ENCODE data around the gene HINT1. TPM values are rescaled to one million over a fixed set of nuclear protein-coding genes. Genes with fewer than 3 reads are reported as not detected.

Gene HINT1
- total RNA-seq, result 344 and 399 TPM in 2 replicates

DNA sequence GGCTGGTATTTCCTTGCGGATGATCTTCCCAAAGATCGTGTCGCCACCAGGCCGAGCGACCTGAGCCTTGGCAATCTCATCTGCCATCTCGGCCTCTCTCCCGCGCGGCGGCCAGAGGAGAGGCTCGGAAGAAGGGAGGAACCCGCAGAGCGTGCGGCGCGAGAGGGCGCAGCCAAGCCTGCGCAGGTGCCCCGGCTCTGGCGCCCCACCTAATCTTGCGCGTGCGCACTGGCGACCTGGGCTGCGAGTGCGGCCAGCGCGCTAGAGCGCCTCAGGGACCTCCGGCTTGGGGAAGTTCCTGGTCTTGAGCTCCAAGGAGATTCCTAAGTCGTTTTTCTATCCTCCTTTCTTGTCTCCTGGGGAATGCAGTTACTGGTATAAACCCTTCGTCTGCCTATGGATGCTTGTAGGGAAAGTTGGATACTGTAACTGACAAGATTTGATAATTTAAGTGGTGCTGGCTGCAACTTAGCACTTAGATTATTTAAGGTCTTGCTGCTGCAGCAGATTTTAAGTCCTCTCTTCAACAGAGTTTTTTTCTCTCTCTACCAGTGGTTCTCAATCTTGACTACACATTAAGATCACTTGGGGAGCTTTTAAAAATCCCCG lies at the start of gene HINT1:
HINT1 (minus strand) TSS at position 138 of the 609 bp plus-strand sequence; CDS start at position 87, 51 bp downstream.
- H3K4me3 ChIP-seq (ENCODE audit: low read depth, low read length), result peak within 1 kb of the TSS; percentile 96
- peak; percentile 55 for TF ChIP-seq CTCF (IDR thresholded peaks at IDR 0.05; ENCODE audit: insufficient read depth, low read length, severe bottlenecking)
- DNase-seq (ENCODE audit: low read depth), result peak; percentile 83
- H3K27me3 ChIP-seq (ENCODE audit: control insufficient read depth, insufficient read depth, low read length), result no peaks in the 10 kb centered on the region
- no peak for FAIRE-seq
- H3K36me3 ChIP-seq (ENCODE audit: control insufficient read depth, insufficient read depth, low read length), result peaks cover 3% of the 10 kb centered on the region

DNA sequence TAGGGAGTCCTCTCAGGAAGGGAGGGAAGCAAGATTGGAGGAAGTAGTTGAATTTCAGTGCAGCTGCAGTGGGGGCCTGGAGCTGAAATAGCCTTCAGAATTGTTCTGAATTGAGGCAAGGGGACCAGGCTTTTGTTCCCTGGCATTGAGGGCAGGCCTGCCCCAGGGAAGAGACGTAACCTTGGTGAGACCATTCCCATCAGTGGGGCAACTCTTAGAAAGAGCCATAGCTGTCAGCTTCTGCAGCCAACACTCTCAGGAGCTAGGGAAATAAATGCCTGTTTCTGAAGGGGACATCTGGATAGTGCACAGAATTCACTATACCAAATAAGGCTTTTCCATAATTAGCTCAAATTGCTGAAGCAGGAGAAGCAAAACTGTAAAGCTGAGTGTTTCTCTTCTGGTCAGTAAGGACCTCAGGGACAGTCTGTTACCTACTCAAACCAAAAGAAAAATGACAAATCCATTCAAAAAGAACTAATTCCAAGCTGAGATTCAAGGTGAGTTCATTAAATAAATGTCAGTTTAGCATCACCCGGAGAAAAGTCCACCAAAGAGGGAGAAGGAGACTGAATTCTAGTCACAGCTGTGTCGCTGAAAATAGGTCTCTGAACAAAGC lies 49.7 kb upstream of the HINT1 start:
- DNase-seq (ENCODE audit: low read depth) (no peak), FAIRE-seq (no peak)
- Histone ChIP-seq H3K4me3 (ENCODE audit: low read depth, low read length) (no peak overlapping the region), H3K27me3 (ENCODE audit: control insufficient read depth, insufficient read depth, low read length) (no peaks in the 10 kb centered on the region), H3K36me3 (ENCODE audit: control insufficient read depth, insufficient read depth, low read length) (no peaks in the 10 kb centered on the region)
- no peak for TF ChIP-seq CTCF (IDR thresholded peaks at IDR 0.05; ENCODE audit: insufficient read depth, low read length, severe bottlenecking)

GRCh38 chr5:131212471-131213021 lies 47.5 kb upstream of the HINT1 start:
- no peak for TF ChIP-seq CTCF (IDR thresholded peaks at IDR 0.05; ENCODE audit: insufficient read depth, low read length, severe bottlenecking)
- Histone ChIP-seq H3K4me3 (ENCODE audit: low read depth, low read length) (no peak overlapping the region), H3K36me3 (ENCODE audit: control insufficient read depth, insufficient read depth, low read length) (no peaks in the 10 kb centered on the region), H3K27me3 (ENCODE audit: control insufficient read depth, insufficient read depth, low read length) (no peaks in the 10 kb centered on the region)
- DNase-seq (ENCODE audit: low read depth), result no peak
- no peak for FAIRE-seq

- Histone ChIP-seq H3K27me3 (ENCODE audit: control insufficient read depth, insufficient read depth, low read length) (no peaks in the 10 kb centered on the region), H3K4me3 (ENCODE audit: low read depth, low read length) (no peak overlapping the region), H3K36me3 (ENCODE audit: control insufficient read depth, insufficient read depth, low read length) (no peaks in the 10 kb centered on the region)
- no peak for TF ChIP-seq CTCF (IDR thresholded peaks at IDR 0.05; ENCODE audit: insufficient read depth, low read length, severe bottlenecking)
- FAIRE-seq (no peak), DNase-seq (ENCODE audit: low read depth) (no peak)
These were observed 46.6 kb upstream of the HINT1 start for GRCh38 chr5:131211669-131212068.

- no peaks in the 10 kb centered on the region for H3K36me3 ChIP-seq (ENCODE audit: control insufficient read depth, insufficient read depth, low read length)
- no peak for TF ChIP-seq CTCF (IDR thresholded peaks at IDR 0.05; ENCODE audit: insufficient read depth, low read length, severe bottlenecking)
- H3K4me3 ChIP-seq (ENCODE audit: low read depth, low read length), result no peak overlapping the region
- DNase-seq (ENCODE audit: low read depth), result no peak
- no peak for FAIRE-seq
- H3K27me3 ChIP-seq (ENCODE audit: control insufficient read depth, insufficient read depth, low read length), result no peaks in the 10 kb centered on the region
These were observed 45.1 kb upstream of the HINT1 start for GRCh38 chr5:131210151-131210510.

Data from bronchial epithelial cell (primary cell).